Measurements from ENCODE around the gene SPOPL. TPM values are rescaled to one million over a fixed set of nuclear protein-coding genes. Genes with fewer than 3 reads are reported as not detected.
A peak's percentile ranks its signal among the peaks of the same experiment; 100 is the strongest.
"Not testable (repeated sequence)": the region's sequence is repeated elsewhere in the genome, so short reads cannot be mapped to it uniquely, and the experiment has no call there.

Gene SPOPL
- total RNA-seq = 9.1 and 9.3 TPM in 2 replicates

- DNase-seq (ENCODE audit: low read depth) = no peak
- H3K4me3 ChIP-seq (ENCODE audit: low read depth, low read length) = peak within 1 kb of the TSS; percentile 92
- TF ChIP-seq CTCF (conservative IDR thresholded peaks at IDR 0.05; ENCODE audit: low read depth, low read length) = peak; percentile 7
Observed at GRCh38 chr2:138501425-138502254, at the start of gene SPOPL. Gene SPOPL (plus strand): TSS chr2:138501770. CDS start chr2:138550217, 48,447 bp downstream.

- no peak for TF ChIP-seq CTCF (conservative IDR thresholded peaks at IDR 0.05; ENCODE audit: low read depth, low read length)
- H3K4me3 ChIP-seq (ENCODE audit: low read depth, low read length) = no peak overlapping the region
- DNase-seq (ENCODE audit: low read depth) = no peak
Observed at GRCh38 chr2:138452324-138452723, 49.2 kb upstream of the SPOPL start.

GRCh38 chr2:138453815-138454214 is 47.8 kb upstream of the SPOPL start:
- no peak for DNase-seq (ENCODE audit: low read depth)
- no peak for TF ChIP-seq CTCF (conservative IDR thresholded peaks at IDR 0.05; ENCODE audit: low read depth, low read length)
- H3K4me3 ChIP-seq (ENCODE audit: low read depth, low read length) = no peak overlapping the region

- TF ChIP-seq CTCF (conservative IDR thresholded peaks at IDR 0.05; ENCODE audit: low read depth, low read length) = no peak
- no peak for DNase-seq (ENCODE audit: low read depth)
- H3K4me3 ChIP-seq (ENCODE audit: low read depth, low read length) = no peak overlapping the region
Observed at GRCh38 chr2:138454761-138455160, 46.8 kb upstream of the SPOPL start.

- DNase-seq (ENCODE audit: low read depth) = no peak
- H3K4me3 ChIP-seq (ENCODE audit: low read depth, low read length) = no peak overlapping the region
- no peak for TF ChIP-seq CTCF (conservative IDR thresholded peaks at IDR 0.05; ENCODE audit: low read depth, low read length)
Observed at GRCh38 chr2:138455275-138455674, 46.3 kb upstream of the SPOPL start.

- H3K4me3 ChIP-seq (ENCODE audit: low read depth, low read length) = no peak overlapping the region
- DNase-seq (ENCODE audit: low read depth) = no peak
- TF ChIP-seq CTCF (conservative IDR thresholded peaks at IDR 0.05; ENCODE audit: low read depth, low read length) = no peak
Observed at GRCh38 chr2:138455691-138456090, 45.9 kb upstream of the SPOPL start.

GRCh38 chr2:138462689-138463088 is 38.9 kb upstream of the SPOPL start:
- H3K4me3 ChIP-seq (ENCODE audit: low read depth, low read length); DNase-seq (ENCODE audit: low read depth): not testable (repeated sequence)
